ENCODE measurements around the gene EPB41L4A.

- TF ChIP-seq MYNN (tag by site-specific recombination; IDR thresholded peaks at IDR 0.05; ENCODE audit: borderline replicate concordance) (no peak), CTCF (tag by site-specific recombination; IDR thresholded peaks at IDR 0.05) (no peak), ZNF48 (tag by site-specific recombination; IDR thresholded peaks at IDR 0.05) (no peak)
Measured at GRCh38 chr5:112303685-112304084, 115.4 kb downstream of the EPB41L4A start.

Data from HEK293 (cell line).